BJ (cell line): ENCODE measurements around the gene FASTKD2. TPM values are rescaled to one million over a fixed set of nuclear protein-coding genes. Genes with fewer than 3 reads are reported as not detected.

Experiments
- CTCF ChIA-PET: fragments of 350-600 bp; formaldehyde crosslinking; extraction: SDS; loops from one replicate; lab custom pipeline; 2021; ENCODE audit warnings: antibody characterized with exemption, inconsistent platforms; lab: Yijun Ruan, JAX
- POLR2A ChIA-PET: fragments of 300-600 bp; sonication (Branson Sonifier 250); formaldehyde crosslinking; extraction: SDS; loops from one replicate; lab custom pipeline; 2021; ENCODE audit warnings: antibody characterized with exemption; lab: Charles Lee
- DNase-seq: peaks from one replicate; pipeline ENCODE4 v3.0.0-alpha.2; 2011; ENCODE audit warnings: low read depth
- H3K27me3 ChIP-seq: 2 replicates; pipeline ENCODE4 v1.6.0; 2011; ENCODE audit warnings: low read length; ENCODE audit not compliant: control insufficient read depth, insufficient read depth
- H3K36me3 ChIP-seq: 2 replicates; pipeline ENCODE4 v1.5.1; 2011; ENCODE audit warnings: low read length; ENCODE audit not compliant: control insufficient read depth, insufficient read depth
- H3K4me3 ChIP-seq: 2 replicates; pipeline ENCODE4 v1.5.1; 2011; ENCODE audit warnings: low read depth, mild to moderate bottlenecking, control low read depth, low read length
- polyA plus RNA-seq: library from polyadenylated mRNA; depleted of rRNA; stranded (reverse); fragments of >200 nt; gene quantifications from 2 replicates; pipeline ENCODE4 v1.2.3, GENCODE V29; 2011
- TF ChIP-seq, protein P1 (sequence below): IDR thresholded peaks from 2 replicates; pipeline ENCODE4 v1.5.1; 2011; ENCODE audit warnings: low read depth, mild to moderate bottlenecking, control low read depth, inconsistent platforms, low read length, moderate library complexity; ENCODE audit not compliant: insufficient read depth

Gene FASTKD2
- polyA plus RNA-seq, 1 experiment, result 23.1 TPM

DNA sequence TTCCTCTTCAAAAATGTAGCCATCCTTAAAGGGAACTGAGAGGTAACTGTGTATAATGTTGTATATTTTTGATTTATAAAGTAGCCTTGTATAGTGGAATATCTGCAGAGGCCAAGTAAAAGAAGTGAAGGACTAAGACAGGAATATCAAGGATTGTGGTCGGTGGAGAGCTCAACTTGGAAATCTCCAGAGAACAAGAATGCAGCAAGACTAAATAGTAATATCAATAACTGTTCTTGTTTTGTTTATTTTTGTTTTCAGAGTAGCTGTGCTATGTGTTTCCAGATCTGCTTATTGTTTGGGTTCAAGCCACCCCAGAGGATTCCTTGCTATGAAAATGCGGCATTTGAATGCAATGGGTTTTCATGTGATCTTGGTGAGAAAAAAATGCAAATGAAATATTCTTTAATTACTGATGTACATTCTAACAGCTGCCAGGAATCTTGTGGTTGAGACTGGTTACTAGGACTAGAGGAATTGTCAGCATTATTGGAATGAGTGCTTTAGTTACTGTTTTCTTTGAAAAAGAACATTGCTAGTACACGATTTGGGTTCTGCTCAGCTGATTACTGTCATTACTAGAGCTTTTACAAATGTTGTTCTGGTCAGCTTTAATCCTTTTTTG lies 25.0 kb downstream of the FASTKD2 start:
- CTCF ChIA-PET, result interaction anchor here (1.0 to 3.5 kb wide), 4 partner anchors 9 to 683 kb away, joined by 3 to 24 read pairs (median 12); no protein-coding TSS in a partner anchor
- POLR2A ChIA-PET, result no interaction called here
- no peak overlapping the region for H3K4me3 ChIP-seq
- H3K36me3 ChIP-seq, result peaks cover 6% of the 10 kb centered on the region
- TF ChIP-seq, protein P1, sequence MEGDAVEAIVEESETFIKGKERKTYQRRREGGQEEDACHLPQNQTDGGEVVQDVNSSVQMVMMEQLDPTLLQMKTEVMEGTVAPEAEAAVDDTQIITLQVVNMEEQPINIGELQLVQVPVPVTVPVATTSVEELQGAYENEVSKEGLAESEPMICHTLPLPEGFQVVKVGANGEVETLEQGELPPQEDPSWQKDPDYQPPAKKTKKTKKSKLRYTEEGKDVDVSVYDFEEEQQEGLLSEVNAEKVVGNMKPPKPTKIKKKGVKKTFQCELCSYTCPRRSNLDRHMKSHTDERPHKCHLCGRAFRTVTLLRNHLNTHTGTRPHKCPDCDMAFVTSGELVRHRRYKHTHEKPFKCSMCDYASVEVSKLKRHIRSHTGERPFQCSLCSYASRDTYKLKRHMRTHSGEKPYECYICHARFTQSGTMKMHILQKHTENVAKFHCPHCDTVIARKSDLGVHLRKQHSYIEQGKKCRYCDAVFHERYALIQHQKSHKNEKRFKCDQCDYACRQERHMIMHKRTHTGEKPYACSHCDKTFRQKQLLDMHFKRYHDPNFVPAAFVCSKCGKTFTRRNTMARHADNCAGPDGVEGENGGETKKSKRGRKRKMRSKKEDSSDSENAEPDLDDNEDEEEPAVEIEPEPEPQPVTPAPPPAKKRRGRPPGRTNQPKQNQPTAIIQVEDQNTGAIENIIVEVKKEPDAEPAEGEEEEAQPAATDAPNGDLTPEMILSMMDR, result no peak
- H3K27me3 ChIP-seq, result no peaks in the 10 kb centered on the region
- no peak for DNase-seq

DNA sequence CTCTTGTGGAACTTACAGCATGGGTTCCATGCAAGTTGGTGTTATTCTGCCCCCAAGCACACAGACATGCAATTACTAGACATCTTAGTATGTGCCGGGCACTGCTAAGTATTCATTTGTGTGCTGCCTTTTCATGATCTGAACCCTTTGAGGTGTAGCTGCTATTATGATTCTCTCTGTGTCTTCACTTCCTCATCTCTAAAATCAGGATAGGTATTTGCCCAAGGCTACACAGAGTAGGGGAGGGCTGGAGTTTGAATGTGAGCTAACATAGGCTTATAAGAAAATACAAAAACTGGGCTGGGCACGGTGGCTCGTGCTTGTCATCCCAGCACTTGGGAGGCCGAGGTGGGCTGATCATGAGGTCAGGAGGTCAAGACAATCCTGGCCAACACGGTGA lies 27.2 kb downstream of the FASTKD2 start:
- no peak for DNase-seq
- ChIA-PET CTCF (interaction anchor here (1.0 to 3.5 kb wide), 2 partner anchors 8 to 11 kb away, joined by 3 to 22 read pairs; no protein-coding TSS in a partner anchor), POLR2A (no interaction called here)
- Histone ChIP-seq H3K4me3 (no peak overlapping the region), H3K36me3 (peaks cover 3% of the 10 kb centered on the region), H3K27me3 (no peaks in the 10 kb centered on the region)
- TF ChIP-seq, protein P1, result no peak

DNA sequence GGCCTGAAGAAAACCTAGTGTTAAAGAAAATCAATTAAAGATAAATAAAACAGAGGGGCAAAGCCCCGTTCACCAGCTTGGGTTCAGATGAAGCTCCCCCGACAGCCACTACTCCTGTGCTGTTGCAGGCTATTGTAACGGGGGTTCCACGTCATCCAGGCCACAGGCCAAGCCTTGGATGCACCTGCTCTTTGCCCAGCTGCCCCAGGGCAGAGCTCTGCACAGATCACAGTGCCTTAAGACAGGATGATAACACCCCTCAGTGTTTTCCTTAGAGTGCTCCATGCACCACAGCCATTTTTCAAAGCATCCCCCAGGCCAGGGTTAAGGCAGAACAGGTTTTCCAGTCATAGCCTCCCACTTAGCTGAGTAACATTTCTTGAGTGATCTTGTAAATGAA lies 32.0 kb downstream of the FASTKD2 start:
- H3K36me3 ChIP-seq, result no peaks in the 10 kb centered on the region; the same call in 1 of the 2 replicates
- no peaks in the 10 kb centered on the region for H3K27me3 ChIP-seq
- no peak for DNase-seq
- TF ChIP-seq, protein P1, result no peak
- ChIA-PET CTCF (interaction anchor here (1.4 to 1.8 kb wide), 2 partner anchors 13 to 15 kb away, joined by 4 to 7 read pairs; no protein-coding TSS in a partner anchor), POLR2A (no interaction called here)
- no peak overlapping the region for H3K4me3 ChIP-seq

DNA sequence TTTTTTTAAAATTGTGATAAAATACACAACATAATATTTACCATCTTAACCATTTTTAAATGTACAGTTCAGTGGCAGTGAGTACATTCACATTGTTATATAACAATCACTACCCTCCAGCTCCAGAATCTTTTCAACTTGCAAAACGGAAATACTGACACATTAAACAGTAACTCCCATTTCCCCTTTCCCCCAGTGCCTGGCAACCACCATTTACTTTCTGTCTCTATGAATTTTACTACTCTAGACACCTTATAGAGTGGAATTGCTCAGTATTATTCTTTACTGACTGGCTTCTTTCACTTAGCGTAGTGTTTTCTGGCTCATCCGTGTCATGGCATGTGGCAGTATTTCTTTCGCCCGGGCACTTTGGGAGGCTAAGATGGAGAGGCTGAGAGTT lies 32.6 kb downstream of the FASTKD2 start:
- TF ChIP-seq, protein P1, result no peak
- CTCF ChIA-PET, result interaction anchor here (1.4 to 1.8 kb wide), 2 partner anchors 13 to 15 kb away, joined by 4 to 7 read pairs; no protein-coding TSS in a partner anchor
- POLR2A ChIA-PET, result no interaction called here
- Histone ChIP-seq H3K27me3 (no peaks in the 10 kb centered on the region), H3K4me3 (no peak overlapping the region), H3K36me3 (no peaks in the 10 kb centered on the region; the same call in 1 of the 2 replicates)
- no peak for DNase-seq

DNA sequence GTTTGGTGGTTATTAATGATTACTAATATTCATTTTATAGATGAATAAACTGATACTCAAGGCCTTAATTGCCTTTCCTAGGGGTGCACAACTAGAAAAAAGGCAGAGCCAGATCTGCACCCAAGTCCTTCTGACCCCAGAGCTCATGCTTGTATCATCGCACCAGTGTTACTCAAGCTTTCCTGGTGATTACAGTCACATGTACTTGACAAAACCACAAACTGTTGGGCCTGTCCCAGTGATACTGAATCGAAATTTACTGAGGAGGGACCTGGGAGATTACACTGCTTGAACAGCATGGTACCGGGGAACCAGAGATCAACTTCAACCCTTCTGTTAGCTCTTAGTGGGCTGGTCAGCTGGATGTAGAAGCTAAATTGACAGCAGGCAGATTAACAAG lies 33.7 kb downstream of the FASTKD2 start:
- POLR2A ChIA-PET, result no interaction called here
- DNase-seq, result no peak
- Histone ChIP-seq H3K27me3 (no peaks in the 10 kb centered on the region), H3K36me3 (no peaks in the 10 kb centered on the region; the same call in 1 of the 2 replicates), H3K4me3 (no peak overlapping the region)
- CTCF ChIA-PET, result interaction anchor here (1.4 to 2.9 kb wide), 5 partner anchors 9 to 677 kb away, joined by 4 to 24 read pairs (median 15); no protein-coding TSS in a partner anchor
- TF ChIP-seq, protein P1, result no peak
